ENCODE measurements around the gene PNMA6F. TPM values are rescaled to one million over a fixed set of nuclear protein-coding genes. Genes with fewer than 3 reads are reported as not detected.
A peak's percentile ranks its signal among the peaks of the same experiment; 100 is the strongest.
"Not testable (repeated sequence)": the region's sequence is repeated elsewhere in the genome, so short reads cannot be mapped to it uniquely, and the experiment has no call there.

Gene PNMA6F
- total and polyA plus RNA-seq, 7 experiments from 2014 or later: not detected

- no peak for DNase-seq
Observed at GRCh38 chrX:153297376-153297775, 24.2 kb downstream of the PNMA6F start.

GRCh38 chrX:153293485-153294071, 28.0 kb downstream of the PNMA6F start:
- intact Hi-C loops (cut with micrococcal nuclease); H3K9me3 ChIP-seq (ENCODE audit: control insufficient read depth in 2 of 3, low read length in 3 of 3); H3K36me3 ChIP-seq (ENCODE audit: control insufficient read depth in 2 of 3, insufficient read depth in 3 of 3, low read length in 3 of 3); H3K27me3 ChIP-seq (ENCODE audit: control insufficient read depth in 2 of 2, insufficient read depth in 2 of 2, low read length in 2 of 2); H3K9me3 Mint-ChIP-seq; H3K36me3 Mint-ChIP-seq; CTCF ChIA-PET; POLR2A ChIA-PET; H3K4me3 ChIP-seq (ENCODE audit: low read length): not testable (repeated sequence)
- peak overlapping the region; percentile 29 to 87 (median 66) for H3K27ac Mint-ChIP-seq
- peaks cover 0 to 16% (median 14%) of the 10 kb centered on the region in 7 donors for H3K4me1 Mint-ChIP-seq
- Histone ChIP-seq H3K27ac (ENCODE audit: low read depth, low read length) (peak overlapping the region; percentile 46), H3K4me1 (ENCODE audit: control insufficient read depth in 2 of 2, insufficient read depth in 2 of 2, low read length in 2 of 2) (peaks cover 0 to 10% of the 10 kb centered on the region in 2 donors)
- peaks cover 0 to 10% (median 3%) of the 10 kb centered on the region in 5 donors for H3K27me3 Mint-ChIP-seq
- ATAC-seq: peak; percentile 73
- H3K4me3 Mint-ChIP-seq: peak overlapping the region in 7 of 10 donors; percentile 2 to 78 (median 55)
- peak in 6 of 9 donors; percentile 8 to 41 (median 18) for DNase-seq

More at GRCh38 chrX:153297376-153297775, 24.2 kb downstream of the PNMA6F start:
- H3K27me3 ChIP-seq (ENCODE audit: control insufficient read depth in 2 of 2, insufficient read depth in 2 of 2, low read length in 2 of 2): no peaks in the 10 kb centered on the region
- peaks cover 0 to 38% (median 3%) of the 10 kb centered on the region in 5 donors for H3K27me3 Mint-ChIP-seq
- CTCF ChIA-PET: no interaction called here
- ATAC-seq: no peak
- H3K9me3 Mint-ChIP-seq: peaks cover 0 to 5% (median 0%) of the 10 kb centered on the region in 11 donors
- no peak overlapping the region for H3K4me3 Mint-ChIP-seq
- H3K4me1 ChIP-seq (ENCODE audit: control insufficient read depth in 2 of 2, insufficient read depth in 2 of 2, low read length in 2 of 2): peaks cover 0 to 10% of the 10 kb centered on the region in 2 donors
- no peaks in the 10 kb centered on the region for H3K9me3 ChIP-seq (ENCODE audit: control insufficient read depth in 2 of 3, low read length in 3 of 3)
- no peak overlapping the region for H3K4me3 ChIP-seq (ENCODE audit: low read length)
- POLR2A ChIA-PET: no interaction called here
- peaks cover 0 to 2% (median 0%) of the 10 kb centered on the region in 5 donors for H3K36me3 Mint-ChIP-seq
- H3K27ac Mint-ChIP-seq: no peak overlapping the region
- H3K27ac ChIP-seq (ENCODE audit: low read depth, low read length): no peak overlapping the region
- no peaks in the 10 kb centered on the region for H3K36me3 ChIP-seq (ENCODE audit: control insufficient read depth in 2 of 3, insufficient read depth in 3 of 3, low read length in 3 of 3)
- peaks cover 0 to 16% (median 14%) of the 10 kb centered on the region in 7 donors for H3K4me1 Mint-ChIP-seq
- intact Hi-C loops (cut with micrococcal nuclease): no loop called here

- H3K4me1 ChIP-seq (ENCODE audit: control insufficient read depth in 2 of 2, insufficient read depth in 2 of 2, low read length in 2 of 2); H3K36me3 ChIP-seq (ENCODE audit: control insufficient read depth in 2 of 3, insufficient read depth in 3 of 3, low read length in 3 of 3); H3K27me3 ChIP-seq (ENCODE audit: control insufficient read depth in 2 of 2, insufficient read depth in 2 of 2, low read length in 2 of 2); H3K9me3 ChIP-seq (ENCODE audit: control insufficient read depth in 2 of 3, low read length in 3 of 3); POLR2A ChIA-PET; ATAC-seq; DNase-seq; H3K4me3 Mint-ChIP-seq; H3K27me3 Mint-ChIP-seq; H3K4me3 ChIP-seq (ENCODE audit: low read length); CTCF ChIA-PET; H3K4me1 Mint-ChIP-seq; H3K9me3 Mint-ChIP-seq; intact Hi-C loops (cut with micrococcal nuclease); H3K27ac ChIP-seq (ENCODE audit: low read depth, low read length); H3K36me3 Mint-ChIP-seq; H3K27ac Mint-ChIP-seq: not testable (repeated sequence)
Observed at GRCh38 chrX:153288807-153289206, 32.8 kb downstream of the PNMA6F start.

- H3K36me3 ChIP-seq (ENCODE audit: control insufficient read depth in 2 of 3, insufficient read depth in 3 of 3, low read length in 3 of 3); CTCF ChIA-PET; intact Hi-C loops (cut with micrococcal nuclease); H3K9me3 Mint-ChIP-seq; ATAC-seq; H3K27me3 Mint-ChIP-seq; H3K27ac Mint-ChIP-seq; H3K4me1 ChIP-seq (ENCODE audit: control insufficient read depth in 2 of 2, insufficient read depth in 2 of 2, low read length in 2 of 2); H3K27me3 ChIP-seq (ENCODE audit: control insufficient read depth in 2 of 2, insufficient read depth in 2 of 2, low read length in 2 of 2); H3K36me3 Mint-ChIP-seq; H3K4me3 Mint-ChIP-seq; H3K27ac ChIP-seq (ENCODE audit: low read depth, low read length); H3K4me3 ChIP-seq (ENCODE audit: low read length); H3K4me1 Mint-ChIP-seq; H3K9me3 ChIP-seq (ENCODE audit: control insufficient read depth in 2 of 3, low read length in 3 of 3); POLR2A ChIA-PET; DNase-seq: not testable (repeated sequence)
Observed at GRCh38 chrX:153285678-153286077, 35.9 kb downstream of the PNMA6F start.

DNA sequence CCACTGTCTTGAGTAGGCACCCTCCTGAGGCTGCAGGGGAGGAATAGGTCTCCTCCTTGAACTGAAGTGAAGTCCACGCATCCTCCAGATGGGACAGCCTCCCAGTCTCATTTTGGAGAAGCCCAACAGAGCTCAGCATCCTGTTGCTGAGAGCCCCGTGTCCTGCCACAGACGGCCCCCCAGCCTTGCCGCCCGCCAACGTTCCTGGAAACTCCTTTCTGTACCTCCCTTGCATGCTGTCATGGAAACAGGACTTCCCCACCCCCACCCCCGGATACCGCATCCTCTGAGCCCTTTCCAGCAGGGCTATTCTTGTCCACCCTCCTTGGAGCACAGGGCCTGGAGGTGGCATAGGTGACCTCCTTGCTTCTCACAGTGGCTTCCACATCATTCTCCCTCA, 37.6 kb downstream of the PNMA6F start:
- H3K4me1 ChIP-seq (ENCODE audit: control insufficient read depth in 2 of 2, insufficient read depth in 2 of 2, low read length in 2 of 2); DNase-seq; CTCF ChIA-PET; H3K27me3 Mint-ChIP-seq; H3K27ac Mint-ChIP-seq; H3K27me3 ChIP-seq (ENCODE audit: control insufficient read depth in 2 of 2, insufficient read depth in 2 of 2, low read length in 2 of 2); H3K4me3 ChIP-seq (ENCODE audit: low read length); H3K4me1 Mint-ChIP-seq; H3K9me3 ChIP-seq (ENCODE audit: control insufficient read depth in 2 of 3, low read length in 3 of 3); ATAC-seq; H3K36me3 Mint-ChIP-seq; H3K4me3 Mint-ChIP-seq; H3K27ac ChIP-seq (ENCODE audit: low read depth, low read length); intact Hi-C loops (cut with micrococcal nuclease); H3K36me3 ChIP-seq (ENCODE audit: control insufficient read depth in 2 of 3, insufficient read depth in 3 of 3, low read length in 3 of 3); H3K9me3 Mint-ChIP-seq; POLR2A ChIA-PET: not testable (repeated sequence)

- H3K27me3 Mint-ChIP-seq; DNase-seq; POLR2A ChIA-PET; ATAC-seq; H3K4me3 Mint-ChIP-seq; intact Hi-C loops (cut with micrococcal nuclease); H3K4me1 ChIP-seq (ENCODE audit: control insufficient read depth in 2 of 2, insufficient read depth in 2 of 2, low read length in 2 of 2); H3K27ac Mint-ChIP-seq; H3K27ac ChIP-seq (ENCODE audit: low read depth, low read length); CTCF ChIA-PET; H3K4me1 Mint-ChIP-seq; H3K27me3 ChIP-seq (ENCODE audit: control insufficient read depth in 2 of 2, insufficient read depth in 2 of 2, low read length in 2 of 2); H3K9me3 Mint-ChIP-seq; H3K36me3 Mint-ChIP-seq; H3K36me3 ChIP-seq (ENCODE audit: control insufficient read depth in 2 of 3, insufficient read depth in 3 of 3, low read length in 3 of 3); H3K9me3 ChIP-seq (ENCODE audit: control insufficient read depth in 2 of 3, low read length in 3 of 3); H3K4me3 ChIP-seq (ENCODE audit: low read length): not testable (repeated sequence)
Observed at GRCh38 chrX:153281784-153282183, 39.8 kb downstream of the PNMA6F start.

GRCh38 chrX:153279304-153279703, 42.3 kb downstream of the PNMA6F start:
- ATAC-seq; H3K4me3 ChIP-seq (ENCODE audit: low read length); intact Hi-C loops (cut with micrococcal nuclease); H3K4me3 Mint-ChIP-seq; H3K27me3 Mint-ChIP-seq; H3K4me1 Mint-ChIP-seq; H3K4me1 ChIP-seq (ENCODE audit: control insufficient read depth in 2 of 2, insufficient read depth in 2 of 2, low read length in 2 of 2); CTCF ChIA-PET; H3K36me3 ChIP-seq (ENCODE audit: control insufficient read depth in 2 of 3, insufficient read depth in 3 of 3, low read length in 3 of 3); POLR2A ChIA-PET; H3K9me3 ChIP-seq (ENCODE audit: control insufficient read depth in 2 of 3, low read length in 3 of 3); H3K9me3 Mint-ChIP-seq; H3K36me3 Mint-ChIP-seq; H3K27ac Mint-ChIP-seq; H3K27me3 ChIP-seq (ENCODE audit: control insufficient read depth in 2 of 2, insufficient read depth in 2 of 2, low read length in 2 of 2); H3K27ac ChIP-seq (ENCODE audit: low read depth, low read length); DNase-seq: not testable (repeated sequence)

All from naive thymus-derived CD4-positive, alpha-beta T cell (primary cell).